PC-3 (cell line): Measurements from ENCODE around the gene R3HDM1.

Source experiments
- CTCF ChIP-seq: fragments of 300-600 bp; sonication (generic); conservative IDR thresholded peaks from 2 replicates; pipeline ENCODE4 v1.5.1; 2017; ENCODE audit warnings: antibody characterized with exemption, low read depth, mild to moderate bottlenecking, low read length
- EZH2 ChIP-seq: fragments of 300-600 bp; sonication (generic); IDR thresholded peaks from one replicate; pipeline ENCODE4 v1.6.1; 2017; ENCODE audit warnings: antibody characterized with exemption, mild to moderate bottlenecking, low read length; ENCODE audit not compliant: unreplicated experiment

GRCh38 chr2:135607561-135607960 lies 76.3 kb downstream of the R3HDM1 start:
- TF ChIP-seq CTCF (no peak), EZH2 (no peak)
